Jurkat, Clone E6-1 (cell line): ENCODE measurements around the gene ACTG1.

ENCODE experiments used
- DNase-seq: peaks from one replicate; pipeline ENCODE4 v3.0.0-alpha.2; 2011; ENCODE audit warnings: low read depth, low spot score
- H3K4me3 ChIP-seq: 2 replicates; pipeline ENCODE4 v1.5.1; 2011; ENCODE audit warnings: mild to moderate bottlenecking, low read length, control low read depth, moderate library complexity

The ACTG1 gene

GRCh38 chr17:81487487-81488275 is 24.9 kb downstream of the ACTG1 start:
- H3K4me3 ChIP-seq: peak overlapping the region; percentile 61
- peak; percentile 67 for DNase-seq

- DNase-seq: no peak
- H3K4me3 ChIP-seq: peak overlapping the region; percentile 57
Observed at GRCh38 chr17:81487089-81487486, 25.5 kb downstream of the ACTG1 start.

- DNase-seq: no peak
- H3K4me3 ChIP-seq: no peak overlapping the region
Observed at GRCh38 chr17:81486199-81486810, 26.3 kb downstream of the ACTG1 start.

GRCh38 chr17:81484195-81484979 is 28.2 kb downstream of the ACTG1 start:
- H3K4me3 ChIP-seq: peak overlapping the region; percentile 66
- DNase-seq: peak; percentile 82

GRCh38 chr17:81483862-81484194 is 28.8 kb downstream of the ACTG1 start:
- DNase-seq: no peak
- peak overlapping the region; percentile 66 for H3K4me3 ChIP-seq

- H3K4me3 ChIP-seq: peak overlapping the region; percentile 66
- peak; percentile 44 for DNase-seq
Observed at GRCh38 chr17:81483085-81483861, 29.3 kb downstream of the ACTG1 start.

GRCh38 chr17:81482673-81483072 is 29.9 kb downstream of the ACTG1 start:
- peak overlapping the region; percentile 66 for H3K4me3 ChIP-seq

GRCh38 chr17:81481815-81482505 is 30.6 kb downstream of the ACTG1 start:
- H3K4me3 ChIP-seq: peak overlapping the region; percentile 66
- DNase-seq: no peak

More at GRCh38 chr17:81482673-81483072, 29.9 kb downstream of the ACTG1 start:
- DNase-seq: no peak

- H3K4me3 ChIP-seq: peak overlapping the region; percentile 66
- DNase-seq: peak; percentile 70
Observed at GRCh38 chr17:81481073-81481799, 31.4 kb downstream of the ACTG1 start.

GRCh38 chr17:81480140-81481072 is 32.2 kb downstream of the ACTG1 start:
- DNase-seq: no peak
- peak overlapping the region; percentile 29 for H3K4me3 ChIP-seq

GRCh38 chr17:81479175-81480071 is 33.2 kb downstream of the ACTG1 start:
- DNase-seq: no peak
- H3K4me3 ChIP-seq: no peak overlapping the region

- H3K4me3 ChIP-seq: no peak overlapping the region
- DNase-seq: no peak
Observed at GRCh38 chr17:81478119-81478518, 34.5 kb downstream of the ACTG1 start.

GRCh38 chr17:81477173-81477572 is 35.4 kb downstream of the ACTG1 start:
- no peak overlapping the region for H3K4me3 ChIP-seq
- no peak for DNase-seq

- H3K4me3 ChIP-seq: no peak overlapping the region
- DNase-seq: no peak
Observed at GRCh38 chr17:81476635-81477034, 36.0 kb downstream of the ACTG1 start.

GRCh38 chr17:81476097-81476496 is 36.5 kb downstream of the ACTG1 start:
- no peak for DNase-seq
- no peak overlapping the region for H3K4me3 ChIP-seq

- no peak overlapping the region for H3K4me3 ChIP-seq
- DNase-seq: no peak
Observed at GRCh38 chr17:81474958-81475357, 37.6 kb downstream of the ACTG1 start.
